Mesothelial cell of epicardium (in vitro differentiated cells): ENCODE measurements around the gene PLSCR1. TPM values are rescaled to one million over a fixed set of nuclear protein-coding genes. Genes with fewer than 3 reads are reported as not detected.
A peak's percentile ranks its signal among the peaks of the same experiment; 100 is the strongest.

Experiments used
- DNase-seq, 2 experiments: peaks; one replicate each; pipeline ENCODE4 v3.0.0; 2021; ENCODE audit warnings: low spot score in 2 of 2; ENCODE audit not compliant: unreplicated experiment in 2 of 2
- H3K27ac Mint-ChIP-seq: 2 replicates; pipeline ENCODE4 v1.8.0; 2021; ENCODE audit warnings: mixed read lengths
- H3K27me3 Mint-ChIP-seq: 2 replicates; pipeline ENCODE4 v1.8.0; 2021; ENCODE audit warnings: low read depth, mixed read lengths
- H3K36me3 Mint-ChIP-seq: 2 replicates; pipeline ENCODE4 v1.8.0; 2021; ENCODE audit warnings: mixed read lengths
- H3K4me1 Mint-ChIP-seq: 2 replicates; pipeline ENCODE4 v1.8.0; 2021; ENCODE audit warnings: mixed read lengths
- H3K4me3 Mint-ChIP-seq: 2 replicates; pipeline ENCODE4 v1.8.0; 2021; ENCODE audit warnings: mild to moderate bottlenecking, moderate library complexity, mixed read lengths
- H3K9me3 Mint-ChIP-seq: 2 replicates; pipeline ENCODE4 v1.8.0; 2021; ENCODE audit warnings: mixed read lengths
- CTCF ChIP-seq: fragments of 200-600 bp; sonication (generic); IDR thresholded peaks from one replicate; pipeline ENCODE4 v1.5.0; 2021; ENCODE audit warnings: antibody characterized with exemption; ENCODE audit not compliant: unreplicated experiment
- total RNA-seq: library from RNA; stranded (reverse); gene quantifications from 3 replicates; pipeline ENCODE4 v1.2.1, GENCODE V29; 2021

Gene PLSCR1
- total RNA-seq, 1 donor from 2014 or later = 71.0 TPM

DNA sequence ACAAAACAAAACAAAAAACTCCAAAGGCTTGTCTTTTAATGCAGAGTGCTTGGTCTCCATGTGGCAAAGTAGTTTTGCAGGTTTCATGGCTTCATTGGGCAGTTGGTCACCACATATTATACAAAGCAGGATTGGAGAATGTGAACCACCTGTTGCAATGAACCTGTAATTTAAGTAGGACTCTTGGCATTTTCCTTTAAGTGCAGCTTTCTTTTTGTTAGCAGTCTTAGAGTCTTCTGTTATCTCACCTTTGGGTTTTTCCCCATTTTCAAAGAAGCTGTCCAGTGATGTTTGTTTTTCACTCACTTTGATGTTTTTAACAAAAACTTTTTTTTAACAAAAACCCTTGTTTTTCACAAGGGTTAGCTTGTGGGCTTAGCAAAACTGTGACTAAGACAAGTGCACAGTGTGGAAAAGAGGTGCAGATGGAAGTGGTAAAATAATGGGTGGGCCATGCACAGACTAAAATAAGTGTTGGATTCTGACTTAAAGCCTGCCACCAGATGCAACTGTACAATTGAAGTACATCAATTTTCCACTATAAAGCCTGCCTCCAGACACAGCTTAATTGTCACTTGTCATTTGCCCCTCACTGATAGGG lies 2.9 kb upstream of the PLSCR1 start:
- H3K4me3 Mint-ChIP-seq = no peak overlapping the region
- DNase-seq = no peak

GRCh38 chr3:146546366-146546965 lies 2.1 kb upstream of the PLSCR1 start:
- no peak for DNase-seq
- no peaks in the 10 kb centered on the region for H3K27me3 Mint-ChIP-seq
- H3K9me3 Mint-ChIP-seq = no peaks in the 10 kb centered on the region
- no peak overlapping the region for H3K27ac Mint-ChIP-seq
- H3K4me1 Mint-ChIP-seq = peaks cover 22% of the 10 kb centered on the region
- no peak overlapping the region for H3K4me3 Mint-ChIP-seq
- no peaks in the 10 kb centered on the region for H3K36me3 Mint-ChIP-seq
- no peak for TF ChIP-seq CTCF

More for the DNA sequence above, 2.9 kb upstream of the PLSCR1 start:
- Mint-ChIP-seq H3K27me3 (no peaks in the 10 kb centered on the region), H3K27ac (no peak overlapping the region), H3K36me3 (no peaks in the 10 kb centered on the region), H3K9me3 (no peaks in the 10 kb centered on the region), H3K4me1 (peaks cover 14% of the 10 kb centered on the region)
- TF ChIP-seq CTCF = no peak

- DNase-seq = no peak
- Mint-ChIP-seq H3K9me3 (no peaks in the 10 kb centered on the region), H3K27me3 (no peaks in the 10 kb centered on the region), H3K27ac (peak overlapping the region; percentile 96), H3K36me3 (no peaks in the 10 kb centered on the region), H3K4me1 (peaks cover 32% of the 10 kb centered on the region), H3K4me3 (peak overlapping the region; percentile 94)
- TF ChIP-seq CTCF = no peak
Observed at GRCh38 chr3:146544929-146545528, 622 bp upstream of the PLSCR1 start.

GRCh38 chr3:146543461-146544001 lies 876 bp downstream of the PLSCR1 start:
- H3K4me3 Mint-ChIP-seq = peak overlapping the region; percentile 94

DNA sequence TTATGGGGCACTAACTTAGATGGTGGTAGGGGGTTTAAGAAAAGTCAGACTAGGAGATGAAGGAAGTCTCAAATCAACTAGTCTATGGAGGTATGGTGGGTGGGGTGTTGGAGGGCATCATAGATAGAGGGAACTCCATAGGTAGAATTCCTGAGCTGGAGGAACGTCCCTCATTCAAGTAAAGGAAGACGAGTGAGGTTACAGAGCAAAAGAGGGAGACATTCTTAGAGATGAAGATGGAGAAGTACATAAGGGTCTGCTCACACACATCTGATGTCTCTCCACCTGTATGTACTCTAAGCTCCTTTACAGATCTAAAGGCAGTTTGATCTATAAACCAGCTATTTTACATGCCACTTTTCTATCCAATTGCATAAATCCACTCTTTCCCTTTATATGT lies 1.4 kb downstream of the PLSCR1 start:
- Mint-ChIP-seq H3K4me3 (peak overlapping the region; percentile 94), H3K27ac (peak overlapping the region; percentile 96), H3K27me3 (no peaks in the 10 kb centered on the region), H3K9me3 (no peaks in the 10 kb centered on the region), H3K36me3 (peaks cover 8% of the 10 kb centered on the region), H3K4me1 (peaks cover 32% of the 10 kb centered on the region)
- no peak for DNase-seq
- TF ChIP-seq CTCF = no peak

More at GRCh38 chr3:146543461-146544001, 876 bp downstream of the PLSCR1 start:
- Mint-ChIP-seq H3K27ac (peak overlapping the region; percentile 96), H3K9me3 (no peaks in the 10 kb centered on the region), H3K4me1 (peaks cover 32% of the 10 kb centered on the region), H3K27me3 (no peaks in the 10 kb centered on the region), H3K36me3 (peaks cover 8% of the 10 kb centered on the region)
- DNase-seq = no peak
- no peak for TF ChIP-seq CTCF
